Dedifferentiated amniotic fluid mesenchymal stem cell (primary cell): ENCODE results near the gene PTPRN2.
"Not testable (repeated sequence)": the region's sequence is repeated elsewhere in the genome, so short reads cannot be mapped to it uniquely, and the experiment has no call there.

Experiments
- DNase-seq: peaks from one replicate; pipeline ENCODE4 v3.0.0-alpha.2; 2016; ENCODE audit errors: extremely low spot score

The PTPRN2 gene

GRCh38 chr7:157779206-157779605 lies 808.4 kb downstream of the PTPRN2 start:
- no peak for DNase-seq

- not testable (repeated sequence) for DNase-seq
Measured at GRCh38 chr7:157777194-157777762, 810.3 kb downstream of the PTPRN2 start.

GRCh38 chr7:157775560-157776332 lies 811.9 kb downstream of the PTPRN2 start:
- no peak for DNase-seq

GRCh38 chr7:157775021-157775559 lies 812.5 kb downstream of the PTPRN2 start:
- DNase-seq = no peak

- no peak for DNase-seq
Measured at GRCh38 chr7:157774495-157774894, 813.1 kb downstream of the PTPRN2 start.

GRCh38 chr7:157773361-157773760 lies 814.3 kb downstream of the PTPRN2 start:
- no peak for DNase-seq

GRCh38 chr7:157772486-157773130 lies 815.0 kb downstream of the PTPRN2 start:
- no peak for DNase-seq

GRCh38 chr7:157771689-157772088 lies 815.9 kb downstream of the PTPRN2 start:
- no peak for DNase-seq

GRCh38 chr7:157770716-157771320 lies 816.8 kb downstream of the PTPRN2 start:
- DNase-seq = no peak

- DNase-seq = no peak
Measured at GRCh38 chr7:157769526-157770215, 818.0 kb downstream of the PTPRN2 start.

- DNase-seq = no peak
Measured at GRCh38 chr7:157769086-157769485, 818.5 kb downstream of the PTPRN2 start.

GRCh38 chr7:157768198-157768597 lies 819.4 kb downstream of the PTPRN2 start:
- DNase-seq = no peak

GRCh38 chr7:157767506-157768197 lies 820.0 kb downstream of the PTPRN2 start:
- no peak for DNase-seq

- DNase-seq = no peak
Measured at GRCh38 chr7:157766098-157766497, 821.5 kb downstream of the PTPRN2 start.

- DNase-seq = no peak
Measured at GRCh38 chr7:157764946-157765537, 822.6 kb downstream of the PTPRN2 start.

GRCh38 chr7:157764193-157764592 lies 823.4 kb downstream of the PTPRN2 start:
- no peak for DNase-seq

GRCh38 chr7:157763279-157764000 lies 824.2 kb downstream of the PTPRN2 start:
- no peak for DNase-seq

- DNase-seq = no peak
Measured at GRCh38 chr7:157762824-157763223, 824.8 kb downstream of the PTPRN2 start.

- no peak for DNase-seq
Measured at GRCh38 chr7:157760004-157760730, 827.5 kb downstream of the PTPRN2 start.
